Measurements from ENCODE around the gene TAF1C.

Gene TAF1C

DNA sequence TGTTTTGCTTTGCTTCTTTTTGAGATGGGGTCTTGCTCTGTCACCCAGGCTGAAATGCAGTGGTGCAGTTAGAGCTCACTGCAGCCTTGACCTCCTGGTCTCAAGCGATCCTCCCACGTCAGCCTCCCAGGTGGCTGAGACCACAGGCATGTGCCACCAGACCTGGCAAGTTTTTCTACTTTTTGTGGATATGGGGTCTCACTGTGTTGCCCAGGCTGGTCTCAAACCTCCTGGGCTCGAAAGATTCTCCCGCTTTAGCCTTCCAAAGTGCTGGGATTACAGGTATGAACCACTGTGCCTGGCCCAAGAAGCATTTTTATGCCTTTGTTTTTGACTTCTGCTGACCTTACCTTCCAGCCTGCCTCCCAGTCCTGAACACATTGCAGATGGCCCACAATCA, 31.6 kb downstream of the TAF1C start:
- no peak for DNase-seq (ENCODE audit: low spot score in 2 of 2)
- H3K36me3 ChIP-seq (replicated peaks): no peaks in the 10 kb centered on the region; the same call in 1 of the 2 replicates
- no peaks in the 10 kb centered on the region; the same call in 1 of the 2 replicates for H3K4me1 ChIP-seq
- no peak overlapping the region for H3K4me3 ChIP-seq
- H3K9me3 ChIP-seq: no peaks in the 10 kb centered on the region
- in situ Hi-C loops (cut with MboI; ENCODE audit: low sequenced_read_pairs): no loop called here
- H3K27me3 ChIP-seq (ENCODE audit: low read depth): peaks cover 19% of the 10 kb centered on the region; the same call in 1 of the 2 replicates

GRCh38 chr16:84153660-84154214, 33.1 kb downstream of the TAF1C start:
- DNase-seq (ENCODE audit: low spot score in 2 of 2): no peak
- Histone ChIP-seq H3K36me3 (replicated peaks) (no peaks in the 10 kb centered on the region), H3K4me3 (no peak overlapping the region), H3K4me1 (no peaks in the 10 kb centered on the region), H3K27me3 (ENCODE audit: low read depth) (peaks cover 7% of the 10 kb centered on the region; the same call in 1 of the 2 replicates), H3K9me3 (no peaks in the 10 kb centered on the region)
- in situ Hi-C loops (cut with MboI; ENCODE audit: low sequenced_read_pairs): no loop called here

- DNase-seq (ENCODE audit: low spot score in 2 of 2): no peak
- no peak overlapping the region for H3K4me3 ChIP-seq
- H3K4me1 ChIP-seq: no peaks in the 10 kb centered on the region
- H3K36me3 ChIP-seq (replicated peaks): no peaks in the 10 kb centered on the region
- H3K9me3 ChIP-seq: no peaks in the 10 kb centered on the region
- H3K27me3 ChIP-seq (ENCODE audit: low read depth): peaks cover 2% of the 10 kb centered on the region; the same call in 1 of the 2 replicates
- in situ Hi-C loops (cut with MboI; ENCODE audit: low sequenced_read_pairs): no loop called here
Measured at GRCh38 chr16:84150926-84151325, 35.9 kb downstream of the TAF1C start.

- peak; percentile 80 to 92 for DNase-seq (ENCODE audit: low spot score in 2 of 2)
- no peaks in the 10 kb centered on the region; the same call in 1 of the 2 replicates for H3K36me3 ChIP-seq (replicated peaks)
- peak within 1 kb of the TSS; percentile 63 for H3K4me3 ChIP-seq
- H3K9me3 ChIP-seq: no peaks in the 10 kb centered on the region
- 0 out of 2 replicates have a peak, but pooled peaks cover 2% of the 10 kb centered on the region for H3K27me3 ChIP-seq (ENCODE audit: low read depth)
- H3K4me1 ChIP-seq: peaks cover 5% of the 10 kb centered on the region; the same call in 1 of the 2 replicates
- in situ Hi-C loops (cut with MboI; ENCODE audit: low sequenced_read_pairs): no loop called here
Measured at GRCh38 chr16:84144859-84145639, 41.8 kb downstream of the TAF1C start, which contains the start of the genes DNAAF1 and HSDL1. Gene DNAAF1, plus strand, starts transcription at chr16:84145308. Its CDS starts 133 bp downstream, at chr16:84145441. Gene HSDL1, minus strand, starts transcription at chr16:84145177. Its CDS starts 13,856 bp downstream, at chr16:84131321.

GRCh38 chr16:84144209-84144858, 42.5 kb downstream of the TAF1C start:
- DNase-seq (ENCODE audit: low spot score in 2 of 2): peak; percentile 41 to 62
- Histone ChIP-seq H3K4me1 (peaks cover 8% of the 10 kb centered on the region), H3K36me3 (replicated peaks) (no peaks in the 10 kb centered on the region; the same call in 1 of the 2 replicates), H3K9me3 (no peaks in the 10 kb centered on the region), H3K4me3 (peak overlapping the region; percentile 63), H3K27me3 (ENCODE audit: low read depth) (0 out of 2 replicates have a peak, but pooled peaks cover 2% of the 10 kb centered on the region)
- in situ Hi-C loops (cut with MboI; ENCODE audit: low sequenced_read_pairs): no loop called here

GRCh38 chr16:84143784-84144199, 43.1 kb downstream of the TAF1C start:
- in situ Hi-C loops (cut with MboI; ENCODE audit: low sequenced_read_pairs): no loop called here
- 0 out of 2 replicates have a peak, but pooled peaks cover 2% of the 10 kb centered on the region for H3K27me3 ChIP-seq (ENCODE audit: low read depth)
- H3K4me1 ChIP-seq: peaks cover 13% of the 10 kb centered on the region
- H3K4me3 ChIP-seq: peak overlapping the region; percentile 63
- no peaks in the 10 kb centered on the region; the same call in 1 of the 2 replicates for H3K36me3 ChIP-seq (replicated peaks)
- H3K9me3 ChIP-seq: no peaks in the 10 kb centered on the region
- peak; percentile 37 to 74 for DNase-seq (ENCODE audit: low spot score in 2 of 2)

DNA sequence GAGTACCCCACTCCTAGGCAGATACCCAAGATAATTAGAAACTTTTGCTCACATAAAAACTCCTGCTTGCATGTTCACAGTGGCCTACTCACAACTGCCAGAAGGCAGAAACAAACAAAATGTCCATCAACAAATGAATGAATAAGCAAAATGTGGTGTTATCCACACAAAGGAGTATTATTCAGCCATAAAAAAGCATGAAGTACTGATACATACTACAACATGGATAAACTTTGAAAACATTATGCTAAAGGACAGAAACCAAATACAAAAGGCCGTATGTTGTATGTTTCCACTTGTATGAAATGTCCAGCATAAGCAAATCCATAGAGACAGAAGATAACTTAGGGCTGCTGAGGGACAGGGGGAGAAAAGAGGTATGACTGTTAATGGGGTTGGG, 43.8 kb downstream of the TAF1C start:
- Histone ChIP-seq H3K4me1 (peaks cover 19% of the 10 kb centered on the region), H3K27me3 (ENCODE audit: low read depth) (0 out of 2 replicates have a peak, but pooled peaks cover 2% of the 10 kb centered on the region), H3K9me3 (no peaks in the 10 kb centered on the region), H3K36me3 (replicated peaks) (no peaks in the 10 kb centered on the region; the same call in 1 of the 2 replicates), H3K4me3 (no peak overlapping the region)
- DNase-seq (ENCODE audit: low spot score in 2 of 2): no peak
- in situ Hi-C loops (cut with MboI; ENCODE audit: low sequenced_read_pairs): no loop called here

GRCh38 chr16:84141143-84141670, 45.6 kb downstream of the TAF1C start:
- in situ Hi-C loops (cut with MboI; ENCODE audit: low sequenced_read_pairs): no loop called here
- H3K9me3 ChIP-seq: no peaks in the 10 kb centered on the region
- no peaks in the 10 kb centered on the region; the same call in 1 of the 2 replicates for H3K36me3 ChIP-seq (replicated peaks)
- H3K27me3 ChIP-seq (ENCODE audit: low read depth): no peaks in the 10 kb centered on the region
- peaks cover 19% of the 10 kb centered on the region for H3K4me1 ChIP-seq
- H3K4me3 ChIP-seq: no peak overlapping the region
- peak in 1 of 2 experiments; percentile 43 for DNase-seq (ENCODE audit: low spot score in 2 of 2)

- no peaks in the 10 kb centered on the region for H3K9me3 ChIP-seq
- no peak overlapping the region for H3K4me3 ChIP-seq
- H3K4me1 ChIP-seq: peaks cover 19% of the 10 kb centered on the region
- in situ Hi-C loops (cut with MboI; ENCODE audit: low sequenced_read_pairs): no loop called here
- H3K36me3 ChIP-seq (replicated peaks): no peaks in the 10 kb centered on the region; the same call in 1 of the 2 replicates
- no peak for DNase-seq (ENCODE audit: low spot score in 2 of 2)
- no peaks in the 10 kb centered on the region for H3K27me3 ChIP-seq (ENCODE audit: low read depth)
Measured at GRCh38 chr16:84139628-84140258, 47.1 kb downstream of the TAF1C start.

DNA sequence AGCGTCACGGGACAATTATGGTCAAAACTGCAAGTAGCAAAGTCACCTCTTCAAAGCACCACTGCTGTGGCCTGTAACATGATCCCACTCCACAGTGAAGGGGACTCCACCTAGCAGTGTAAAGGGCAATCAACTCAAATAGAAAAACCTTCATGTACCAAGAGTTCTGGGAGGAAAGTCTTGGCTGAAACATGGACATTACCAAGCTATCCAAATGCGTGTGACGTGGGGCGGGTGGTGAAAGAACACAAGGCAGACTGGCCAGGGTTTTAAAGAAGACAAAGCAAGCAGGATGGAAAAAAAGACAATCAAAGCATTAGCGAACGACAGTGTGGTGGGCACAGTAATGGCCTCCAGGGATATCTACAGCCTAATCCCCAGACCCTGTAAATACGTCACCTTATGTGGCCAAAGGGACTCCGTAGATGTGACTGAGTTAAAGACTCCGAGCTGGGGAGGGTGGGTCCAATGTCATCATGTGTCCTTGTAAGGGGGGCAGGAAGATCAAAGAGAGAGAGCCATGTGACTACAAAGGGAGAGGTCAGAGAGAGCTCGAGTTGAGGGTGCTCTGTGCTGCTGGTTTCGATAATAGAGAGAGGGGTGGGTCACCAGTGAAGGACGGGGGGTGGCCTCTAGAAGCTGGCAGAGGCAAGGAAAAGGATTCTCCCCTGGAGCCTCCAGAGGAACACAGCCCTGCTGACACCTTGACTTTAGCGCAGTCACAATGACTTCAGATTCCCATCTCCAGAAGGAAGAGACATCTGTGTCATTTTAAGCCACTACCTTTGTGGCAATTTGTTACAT, 47.8 kb downstream of the TAF1C start:
- Histone ChIP-seq H3K4me3 (no peak overlapping the region), H3K36me3 (replicated peaks) (no peaks in the 10 kb centered on the region; the same call in 1 of the 2 replicates), H3K27me3 (ENCODE audit: low read depth) (no peaks in the 10 kb centered on the region), H3K4me1 (peaks cover 19% of the 10 kb centered on the region), H3K9me3 (no peaks in the 10 kb centered on the region)
- DNase-seq (ENCODE audit: low spot score in 2 of 2): peak; percentile 58 to 79
- in situ Hi-C loops (cut with MboI; ENCODE audit: low sequenced_read_pairs): no loop called here

GRCh38 chr16:84138500-84138823, 48.4 kb downstream of the TAF1C start:
- Histone ChIP-seq H3K9me3 (no peaks in the 10 kb centered on the region), H3K27me3 (ENCODE audit: low read depth) (no peaks in the 10 kb centered on the region), H3K4me1 (peaks cover 19% of the 10 kb centered on the region), H3K4me3 (no peak overlapping the region), H3K36me3 (replicated peaks) (no peaks in the 10 kb centered on the region; the same call in 1 of the 2 replicates)
- in situ Hi-C loops (cut with MboI; ENCODE audit: low sequenced_read_pairs): no loop called here
- DNase-seq (ENCODE audit: low spot score in 2 of 2): no peak

DNA sequence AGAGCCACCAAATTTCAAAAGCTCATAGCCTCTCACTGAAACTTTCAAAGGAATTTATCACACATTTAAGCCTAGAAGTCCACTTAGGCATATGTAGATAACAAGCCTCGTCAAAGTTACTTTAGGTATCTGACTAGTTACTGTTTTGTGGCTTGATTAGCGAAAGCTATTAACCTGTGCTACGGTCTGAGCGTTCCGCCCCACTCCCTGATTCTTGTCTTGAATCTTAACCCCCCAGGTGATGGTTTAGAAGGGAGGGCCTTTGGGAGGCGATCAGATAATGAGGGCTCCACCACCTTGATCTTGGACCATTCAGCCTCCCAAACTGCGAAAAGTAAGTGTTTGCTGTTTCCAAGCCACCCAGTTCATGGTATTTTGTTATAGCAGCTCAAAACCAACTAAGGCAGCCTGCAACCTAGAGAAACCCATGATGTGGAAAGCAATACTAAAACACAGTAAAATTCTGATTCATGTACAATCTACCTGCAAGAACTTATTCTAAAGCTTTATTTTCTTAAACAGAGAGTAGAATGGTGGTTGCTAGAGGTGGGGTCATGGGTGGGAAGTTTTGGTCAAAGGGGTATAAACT, 49.0 kb downstream of the TAF1C start:
- H3K27me3 ChIP-seq (ENCODE audit: low read depth): no peaks in the 10 kb centered on the region
- no peak for DNase-seq (ENCODE audit: low spot score in 2 of 2)
- in situ Hi-C loops (cut with MboI; ENCODE audit: low sequenced_read_pairs): no loop called here
- H3K36me3 ChIP-seq (replicated peaks): no peaks in the 10 kb centered on the region
- no peaks in the 10 kb centered on the region for H3K9me3 ChIP-seq
- H3K4me1 ChIP-seq: peaks cover 19% of the 10 kb centered on the region
- H3K4me3 ChIP-seq: no peak overlapping the region

Data from HAP-1 (cell line).